GM21619 (cell line): ENCODE measurements around the gene CFAP410.

Source experiments
- ATAC-seq: cut with Tn5 transposase; IDR thresholded peaks from one replicate; pipeline ENCODE4 v1.9.1; 2021; ENCODE audit not compliant: unreplicated experiment

The CFAP410 gene

DNA sequence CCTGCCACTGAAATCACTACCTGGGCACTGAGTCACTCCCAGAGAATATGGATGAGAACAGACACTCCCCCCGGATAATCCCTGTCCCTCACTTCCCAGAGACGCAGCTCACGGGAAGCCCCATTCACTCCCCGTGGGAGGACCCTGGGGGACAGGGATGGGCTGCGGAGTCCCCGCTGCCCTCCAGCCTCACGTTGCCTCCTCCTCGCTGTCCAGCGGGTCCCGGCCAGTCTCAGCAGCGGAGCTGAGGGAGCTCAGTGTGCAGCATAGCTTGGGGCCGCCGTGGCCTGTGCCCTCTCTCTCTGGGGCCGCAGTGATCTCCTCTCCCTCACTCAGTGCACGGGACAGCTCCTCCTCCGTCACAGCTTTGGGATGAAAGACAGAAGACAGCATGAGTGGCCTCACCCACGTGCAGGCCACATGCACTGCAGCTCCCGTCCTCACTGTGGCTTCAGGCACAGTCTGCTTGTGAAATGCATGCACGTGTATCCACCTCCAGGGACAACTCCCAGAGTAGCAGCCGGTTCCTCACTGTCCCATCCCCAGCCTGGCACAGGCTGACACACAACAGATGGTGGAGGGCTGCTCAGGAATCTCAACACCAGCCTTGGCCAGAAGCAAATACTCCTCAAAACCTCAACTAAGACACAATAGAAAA lies 7.4 kb downstream of the CFAP410 start:
- ATAC-seq, result no peak

DNA sequence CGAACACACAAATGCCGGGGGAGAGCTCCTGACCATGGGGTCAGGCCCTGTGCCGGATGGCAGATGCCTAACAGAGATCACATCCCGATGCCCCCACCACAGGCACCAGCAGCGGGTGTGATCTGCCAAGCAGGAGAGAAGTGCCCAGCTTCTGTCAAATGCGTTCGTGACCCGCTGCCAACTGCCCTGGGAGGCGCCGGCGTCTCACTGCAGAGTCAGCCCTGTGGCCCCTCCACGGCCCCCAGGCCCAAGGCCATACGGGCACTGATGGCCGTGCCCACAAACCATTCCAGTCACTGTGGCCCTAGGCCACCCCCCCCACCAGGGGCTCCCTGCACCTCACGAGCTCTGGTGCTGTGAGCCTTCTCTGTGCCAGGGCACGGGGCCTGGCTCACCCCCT lies 8.0 kb downstream of the CFAP410 start:
- ATAC-seq, result no peak

DNA sequence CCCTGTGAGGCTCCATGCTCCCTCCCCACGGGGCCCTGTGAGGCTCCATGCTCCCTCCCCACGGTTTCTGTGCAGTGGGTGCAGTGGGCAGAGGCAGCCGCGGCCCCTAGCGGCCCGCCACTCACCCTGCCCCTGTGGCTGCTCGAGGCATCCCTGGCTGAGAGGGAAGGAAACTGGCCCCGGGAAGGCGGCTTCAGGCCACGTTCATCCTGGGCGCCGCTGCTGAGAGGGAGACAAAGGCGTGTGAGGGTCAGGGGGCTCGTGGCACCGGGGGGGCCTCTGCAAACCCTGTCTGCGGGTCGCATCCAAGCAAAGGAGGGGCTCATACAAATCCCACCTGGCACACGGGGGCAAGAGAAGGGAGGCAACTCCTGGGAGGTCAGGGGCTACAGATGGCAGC lies 8.5 kb downstream of the CFAP410 start:
- ATAC-seq, result no peak

DNA sequence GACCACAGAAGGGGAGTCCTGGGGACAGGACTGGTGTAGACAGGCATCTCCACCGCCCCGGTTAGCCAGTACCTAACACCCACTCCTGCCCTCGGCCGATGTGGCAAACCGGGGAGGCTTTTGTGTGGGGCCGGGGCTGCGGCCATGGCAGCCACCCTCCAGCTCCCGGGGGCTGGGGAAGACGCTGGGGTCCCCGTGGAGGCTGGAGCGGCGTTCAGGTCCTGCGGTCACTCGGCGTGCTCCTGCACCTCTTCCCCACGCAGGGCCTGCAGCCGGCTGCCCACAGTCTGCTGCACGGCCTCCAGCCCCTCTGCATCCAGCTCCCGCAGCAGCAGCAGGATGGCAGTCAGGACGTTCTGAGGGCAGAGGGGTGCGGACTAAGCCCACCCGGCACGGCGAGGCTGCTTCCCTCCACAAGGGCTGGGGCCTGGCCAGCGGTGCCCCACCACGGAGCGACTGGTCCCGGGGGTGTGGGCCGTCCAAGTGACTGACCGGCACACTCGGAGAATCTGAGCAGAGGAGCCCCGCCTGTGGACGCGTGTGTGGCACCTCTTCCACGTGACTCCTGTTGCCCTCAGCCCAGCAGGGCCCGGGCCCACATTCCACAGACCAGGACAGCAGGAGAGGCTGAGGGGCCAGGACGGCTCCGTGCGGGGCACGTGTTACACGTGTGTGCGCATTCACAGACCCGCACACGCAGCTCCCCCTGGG lies 9.1 kb downstream of the CFAP410 start:
- ATAC-seq, result no peak

DNA sequence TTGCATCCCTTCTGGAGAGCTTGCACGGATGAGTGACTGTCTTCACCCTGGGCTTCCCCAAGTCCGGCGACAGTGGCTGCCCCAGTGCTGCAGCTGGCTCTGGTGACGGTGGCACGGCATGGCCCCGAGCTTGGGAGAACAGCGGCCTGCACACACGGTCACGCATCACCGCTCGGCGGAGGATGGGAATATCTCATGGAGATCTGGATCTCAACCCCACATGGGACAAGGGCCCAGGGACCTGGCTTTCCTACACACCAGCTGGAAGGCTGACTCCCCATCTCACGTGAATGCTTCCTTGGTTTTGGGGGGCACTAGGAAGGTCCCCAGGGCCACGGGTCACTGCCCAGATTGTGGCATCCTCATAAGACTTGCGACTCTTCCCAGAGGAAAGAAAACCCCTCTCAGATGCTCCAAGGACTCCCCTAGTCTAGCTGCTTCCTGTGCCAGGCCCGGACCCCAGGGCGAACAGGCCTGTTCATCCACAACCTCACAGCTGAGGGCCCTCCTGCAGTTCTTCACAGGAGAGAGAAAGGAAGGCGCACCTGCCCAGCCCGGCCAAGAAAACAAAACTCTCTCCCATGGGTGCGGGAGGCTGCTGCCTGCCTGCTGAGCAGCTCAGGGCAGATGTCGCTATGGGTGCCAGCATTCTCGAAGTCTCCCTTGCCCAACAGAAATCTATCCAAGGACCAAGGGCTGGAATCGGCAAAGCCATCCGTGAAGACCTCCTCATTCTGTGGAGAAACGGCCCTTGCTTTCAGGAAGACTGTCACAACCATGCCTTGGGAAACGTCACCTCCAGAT lies 9.9 kb downstream of the CFAP410 start:
- ATAC-seq, result no peak

DNA sequence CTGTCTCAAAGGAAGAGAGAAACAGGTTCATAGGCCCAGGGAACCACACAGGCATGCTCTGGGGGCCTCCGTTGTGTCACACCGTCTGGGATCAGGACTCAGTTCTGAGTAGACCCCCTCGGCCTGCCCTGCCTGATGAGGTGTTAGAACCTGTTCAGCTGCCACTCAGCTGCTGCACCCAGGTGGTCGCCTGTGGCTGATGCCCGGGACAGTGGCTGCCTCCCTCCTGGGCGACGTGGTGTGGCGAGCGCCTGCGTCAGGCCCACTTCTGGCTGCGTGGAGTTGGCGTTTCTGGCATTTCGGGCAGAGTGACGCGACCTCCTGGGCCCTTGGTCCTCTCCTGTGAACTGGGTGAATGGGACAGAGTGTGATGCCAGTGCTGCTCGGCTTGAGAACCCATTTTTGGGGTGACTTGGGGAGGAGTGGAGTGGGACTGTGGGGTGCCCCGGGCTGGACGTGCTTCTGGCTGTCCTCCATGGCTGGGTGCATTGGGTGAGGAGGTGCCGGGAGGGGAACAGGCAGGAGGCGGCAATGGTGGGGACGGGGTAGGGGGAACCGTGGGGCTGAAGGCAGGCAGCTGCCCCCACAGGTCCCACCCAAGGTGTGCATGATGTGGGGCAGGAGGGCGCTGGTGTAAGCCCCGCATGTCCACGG lies 10.8 kb downstream of the CFAP410 start:
- ATAC-seq, result no peak

DNA sequence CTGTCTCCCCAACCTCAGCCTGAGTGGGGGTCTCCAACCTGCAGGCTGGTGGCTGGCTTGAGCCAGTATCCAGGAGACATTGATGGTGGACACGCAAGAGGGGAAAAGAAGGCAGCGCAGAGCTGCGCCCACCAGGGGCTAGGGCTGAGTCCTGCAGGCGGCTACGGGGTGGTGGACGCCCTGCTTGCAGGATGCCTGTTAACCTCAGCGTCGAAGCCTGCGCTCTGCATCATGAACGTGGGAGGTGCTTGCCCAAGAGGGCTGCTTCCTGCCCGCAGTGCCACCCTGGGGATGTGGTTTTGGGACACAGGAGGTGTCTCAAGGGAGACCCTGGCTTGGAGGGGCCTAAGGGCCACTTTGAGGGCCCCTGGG lies 11.6 kb downstream of the CFAP410 start:
- ATAC-seq, result no peak

DNA sequence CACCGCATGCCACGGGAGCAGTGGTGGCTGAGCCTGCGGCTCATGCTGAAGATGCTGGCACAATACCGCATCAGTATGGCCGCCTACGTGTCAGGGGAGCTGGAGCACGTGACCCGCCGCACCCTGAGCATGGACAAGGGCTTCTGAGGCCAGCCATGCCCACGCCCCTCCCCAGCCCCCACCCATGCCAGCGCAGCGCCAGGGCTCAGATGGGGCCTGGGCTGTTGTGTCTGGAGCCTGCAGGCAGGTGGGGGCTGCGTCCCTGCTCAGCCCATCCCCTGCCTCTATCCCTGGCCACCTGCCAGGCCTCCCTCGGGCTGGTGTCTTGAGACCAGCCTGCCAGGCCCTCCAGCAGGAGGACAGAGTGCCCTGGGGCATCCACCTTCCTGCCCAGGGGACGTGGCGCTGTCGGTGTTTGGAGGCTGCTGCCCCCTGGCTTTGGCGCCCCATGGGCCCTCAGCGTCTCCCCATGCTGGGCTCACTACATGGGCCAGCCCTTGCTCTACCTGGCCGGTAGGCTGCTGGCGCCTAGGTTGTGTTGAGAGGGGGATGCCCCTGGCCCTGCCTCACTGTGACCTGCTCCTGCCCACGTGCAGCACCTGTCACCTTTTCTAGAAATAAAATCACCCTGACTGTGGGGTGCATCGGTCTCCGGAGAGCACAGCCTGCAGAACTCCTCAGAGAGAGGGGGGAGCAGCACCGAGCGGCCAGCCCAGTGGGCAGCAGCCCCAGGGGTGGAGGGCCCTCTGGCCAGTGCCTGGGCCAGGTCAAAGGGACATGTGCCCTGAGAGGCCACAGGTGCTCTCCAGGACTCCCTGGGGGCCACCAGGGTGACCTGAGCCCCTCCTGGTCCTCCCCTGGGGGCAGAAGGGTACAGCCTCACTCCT lies 12.2 kb downstream of the CFAP410 start:
- ATAC-seq, result no peak

DNA sequence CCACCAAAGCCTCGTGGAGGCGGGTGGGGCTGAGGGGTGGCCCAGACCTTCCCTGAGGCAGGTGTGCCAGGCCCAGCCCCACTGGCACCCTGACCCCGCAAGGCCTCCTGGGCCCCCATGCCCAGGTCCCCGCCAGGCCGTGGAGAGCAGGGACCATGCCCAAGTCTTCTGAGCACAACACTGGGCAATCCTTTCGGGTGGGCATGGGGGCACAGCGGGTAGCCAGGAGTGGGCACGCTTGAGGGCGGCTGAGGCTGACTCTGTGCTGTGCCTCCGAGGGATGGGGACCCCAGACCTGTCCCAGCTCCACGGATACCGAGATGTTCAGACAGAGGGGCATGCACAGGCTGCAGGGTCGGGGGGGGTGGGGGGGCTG lies 12.9 kb downstream of the CFAP410 start:
- no peak for ATAC-seq

DNA sequence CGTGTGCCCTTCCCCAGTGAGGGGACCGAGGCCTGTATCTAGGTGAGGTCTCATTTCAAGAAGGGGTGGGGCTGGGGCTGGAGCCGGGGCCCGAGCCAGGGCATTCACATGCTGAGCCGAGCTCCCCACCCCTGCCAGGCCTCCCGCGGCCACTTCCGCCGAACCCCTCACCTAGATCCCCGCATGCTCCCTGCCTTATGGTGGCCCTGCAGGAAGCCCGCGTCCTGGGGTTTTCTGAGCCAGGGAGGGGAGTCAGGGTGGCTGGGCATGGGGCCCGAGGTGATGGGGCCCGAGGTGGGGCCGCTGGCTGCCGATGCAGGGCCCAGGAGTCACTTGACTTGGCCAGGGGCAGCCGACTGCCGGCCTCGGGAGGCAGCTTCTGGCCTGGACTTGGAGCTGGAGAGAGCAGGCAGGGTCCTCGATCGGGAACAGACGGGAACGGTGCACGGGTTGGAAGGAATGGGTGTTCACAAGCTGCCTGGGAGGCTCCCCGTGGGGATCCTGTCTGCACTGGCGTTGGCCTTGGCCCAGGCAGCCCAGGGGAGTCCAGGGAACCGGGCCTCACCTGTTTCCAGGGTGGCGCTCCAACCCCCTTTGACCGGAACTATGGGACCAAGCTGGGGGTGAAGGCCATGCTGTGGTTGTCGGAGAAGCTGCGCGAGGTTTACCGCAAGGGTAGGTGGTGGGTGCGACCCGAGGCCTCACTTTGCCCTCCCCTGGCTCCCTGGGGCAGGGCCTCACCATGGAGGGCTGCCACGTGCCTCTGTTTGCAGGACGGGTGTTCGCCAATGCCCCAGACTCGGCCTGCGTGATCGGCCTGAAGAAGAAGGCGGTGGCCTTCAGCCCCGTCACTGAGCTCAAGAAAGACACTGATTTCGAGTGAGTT lies 13.6 kb downstream of the CFAP410 start:
- no peak for ATAC-seq

DNA sequence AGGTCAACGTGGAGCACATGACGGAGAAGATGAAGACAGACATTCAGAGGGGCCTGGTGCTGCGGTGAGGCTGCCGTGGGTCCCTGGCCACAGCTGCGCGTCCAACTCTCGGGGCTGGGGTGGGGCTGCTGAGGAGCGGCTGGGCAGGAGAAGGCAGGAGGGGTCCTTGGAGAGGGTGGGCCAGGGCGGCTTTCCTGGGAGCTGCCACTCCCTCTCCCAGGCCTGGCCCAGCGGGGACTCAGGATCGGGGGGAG lies 14.4 kb downstream of the CFAP410 start:
- no peak for ATAC-seq

DNA sequence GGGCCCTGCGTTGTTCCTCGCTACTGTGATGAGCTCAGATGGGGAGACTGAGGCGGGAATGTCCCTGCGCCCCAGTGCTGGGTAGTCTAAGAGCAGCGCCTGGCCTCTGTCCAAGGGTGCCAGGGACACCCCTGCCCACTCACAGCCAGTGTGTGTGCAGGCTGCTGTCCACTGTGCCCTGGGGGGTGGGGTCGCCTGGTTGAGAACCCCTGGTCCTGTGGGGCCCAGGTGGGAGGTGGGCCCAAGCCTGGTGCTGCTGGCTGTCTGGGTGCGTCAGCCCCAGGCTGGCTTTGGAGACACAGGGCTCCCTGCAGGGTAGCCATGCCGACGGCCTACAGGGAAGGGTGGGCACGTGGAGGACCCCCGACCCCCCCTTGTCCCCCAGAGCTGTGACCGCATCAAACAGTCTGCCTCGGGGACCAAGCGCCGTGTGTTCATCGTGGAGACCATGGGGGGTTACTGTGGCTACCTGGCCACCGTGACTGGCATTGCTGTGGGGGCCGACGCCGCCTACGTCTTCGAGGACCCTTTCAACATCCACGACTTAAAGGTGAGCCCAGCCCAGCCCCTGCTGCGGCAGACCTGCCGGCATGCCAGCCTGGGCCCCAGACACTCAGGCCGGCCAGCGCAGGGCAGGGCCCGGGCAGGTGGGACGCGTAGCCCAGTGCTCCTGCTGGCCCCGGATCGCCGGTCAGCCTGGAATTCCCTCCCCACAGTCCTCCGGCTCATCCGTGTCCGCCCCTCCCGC lies 14.9 kb downstream of the CFAP410 start:
- no peak for ATAC-seq

DNA sequence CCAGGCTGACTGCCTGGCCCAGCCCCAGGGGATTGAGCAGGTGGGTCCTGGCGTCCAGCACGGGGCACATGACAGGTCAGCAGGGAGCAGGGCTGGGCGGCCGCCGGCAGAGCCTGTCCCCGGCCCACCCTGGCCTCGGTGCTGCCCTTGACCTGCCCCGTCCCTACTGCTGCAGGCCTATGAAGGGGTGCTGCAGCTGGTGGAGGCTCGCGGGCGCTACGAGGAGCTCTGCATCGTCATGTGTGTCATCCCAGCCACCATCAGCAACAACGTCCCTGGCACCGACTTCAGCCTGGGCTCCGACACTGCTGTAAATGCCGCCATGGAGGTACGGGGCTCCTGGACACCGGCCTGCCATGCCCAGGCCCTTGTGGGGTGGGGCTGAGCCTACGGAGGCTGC lies 15.6 kb downstream of the CFAP410 start:
- no peak for ATAC-seq

DNA sequence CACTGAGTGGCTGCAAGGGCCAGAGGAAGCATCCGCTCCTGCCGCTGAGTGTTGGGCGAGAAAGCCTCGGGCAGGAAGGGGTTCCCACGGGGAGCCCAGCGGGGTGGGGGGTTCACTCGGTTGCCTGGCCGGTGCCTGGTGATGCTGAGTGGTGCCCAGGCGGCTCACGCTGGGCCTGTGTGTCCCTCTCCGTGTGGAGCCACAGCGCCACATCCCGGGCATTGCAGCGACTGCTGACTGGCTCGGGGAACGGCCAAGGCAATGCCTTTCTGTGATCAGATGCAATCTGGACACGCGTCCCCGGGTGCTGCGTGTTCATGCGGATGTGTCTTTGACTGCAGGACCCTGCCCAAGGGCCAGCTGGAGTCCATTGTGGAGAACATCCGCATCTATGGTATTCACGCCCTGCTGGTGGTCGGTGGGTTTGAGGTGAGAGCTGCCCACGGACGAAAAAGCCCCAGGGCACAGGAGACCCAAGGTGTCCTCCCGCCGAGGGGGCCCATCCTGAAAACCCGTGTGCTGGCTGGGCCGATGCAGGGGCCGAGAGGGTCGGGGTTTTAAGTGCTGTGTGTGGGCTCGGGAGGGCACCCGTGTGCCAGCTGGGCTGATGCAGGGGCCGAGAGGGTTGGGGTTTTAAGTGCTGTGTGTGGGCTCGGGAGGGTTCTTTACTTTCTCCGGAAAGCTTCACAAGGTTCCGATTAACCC lies 16.4 kb downstream of the CFAP410 start:
- no peak for ATAC-seq

DNA sequence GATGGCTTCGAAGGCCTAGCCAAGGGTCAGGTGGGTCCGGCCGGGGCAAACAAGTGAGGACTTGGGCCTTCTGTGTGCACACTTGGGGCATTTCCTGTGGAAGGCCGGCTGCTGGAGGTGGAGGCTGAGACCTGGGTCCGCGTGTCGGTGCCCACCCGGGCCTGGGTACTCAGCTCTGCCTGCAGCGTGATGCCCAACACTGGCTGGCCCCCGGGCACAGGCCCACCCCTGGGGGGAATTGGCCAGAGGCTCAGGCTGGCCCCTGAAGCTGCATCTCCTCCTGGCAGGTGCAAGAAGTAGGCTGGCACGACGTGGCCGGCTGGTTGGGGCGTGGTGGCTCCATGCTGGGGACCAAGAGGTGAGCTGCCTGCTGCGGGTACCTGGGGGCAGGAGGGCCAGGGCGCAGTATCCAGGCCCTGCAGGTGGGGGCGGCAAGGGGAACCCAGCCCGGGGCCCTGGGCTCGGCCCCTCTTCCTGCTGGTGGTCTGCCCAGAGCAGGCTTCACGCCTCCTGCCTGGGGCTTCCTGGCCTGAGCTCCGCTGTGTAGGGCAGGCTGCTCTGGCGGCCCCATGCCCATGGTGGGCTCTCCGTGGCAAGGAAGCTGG lies 17.2 kb downstream of the CFAP410 start:
- ATAC-seq, result no peak

DNA sequence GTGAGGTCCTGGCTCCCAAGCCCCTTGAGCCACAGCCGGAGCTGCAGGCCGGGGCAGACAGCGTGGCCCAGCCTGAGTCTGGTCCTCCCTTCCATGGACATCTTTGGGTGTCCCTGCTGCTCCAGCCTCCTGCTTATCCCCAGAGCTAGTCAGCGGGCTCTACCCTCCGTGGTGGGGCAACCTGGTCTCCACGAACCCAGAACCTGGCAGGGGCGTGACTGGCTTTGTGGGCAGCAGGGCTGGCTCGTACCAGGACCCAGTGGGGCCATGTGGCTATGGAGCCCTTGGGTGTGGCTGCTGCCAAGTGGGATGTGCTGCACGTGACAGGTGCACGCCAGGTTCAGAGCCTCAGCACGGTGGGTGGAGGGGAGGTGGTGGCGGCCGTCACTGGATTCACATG lies 18.3 kb downstream of the CFAP410 start:
- no peak for ATAC-seq

DNA sequence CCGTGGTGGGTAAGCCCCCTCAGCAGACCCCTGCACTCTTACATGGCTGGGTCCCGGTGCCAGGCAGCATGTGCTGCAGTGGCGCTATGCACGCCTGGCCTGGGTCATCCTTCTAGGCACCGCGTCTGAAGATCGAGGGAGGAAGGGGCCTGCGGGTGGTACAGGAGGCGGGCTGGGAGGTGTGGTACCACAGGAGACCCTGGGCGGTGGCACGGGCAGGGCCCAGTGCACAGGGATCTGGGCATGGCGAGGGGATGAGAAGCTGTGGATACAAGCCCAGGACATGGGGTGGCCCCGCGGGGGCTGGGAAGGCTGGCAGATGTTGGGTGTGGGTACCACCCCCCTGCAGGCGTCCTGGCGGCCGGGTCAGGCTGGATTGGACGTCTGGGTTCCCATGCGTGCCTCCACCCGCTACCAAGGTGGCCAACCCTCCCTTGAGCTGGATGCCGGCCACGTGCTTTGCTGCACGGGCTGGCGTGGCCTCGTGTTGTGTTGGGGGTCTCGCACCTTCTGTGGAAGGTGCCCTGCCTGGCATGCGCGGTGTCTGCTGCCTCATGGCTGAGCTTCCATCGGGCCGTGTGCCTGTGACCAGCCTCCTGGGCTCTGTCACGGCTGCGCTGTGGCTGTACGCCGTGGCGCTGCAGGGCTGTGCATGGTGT lies 19.7 kb downstream of the CFAP410 start:
- ATAC-seq, result no peak
